ENCODE results near the gene BAIAP2.

Gene BAIAP2

GRCh38 chr17:81036197-81036941, 1.4 kb downstream of the BAIAP2 start:
- in situ Hi-C loops (cut with MboI; ENCODE audit: low sequenced_read_pairs): no loop called here

- in situ Hi-C loops (cut with MboI; ENCODE audit: low sequenced_read_pairs): no loop called here
Measured at GRCh38 chr17:81037026-81037797, 2.3 kb downstream of the BAIAP2 start.

DNA sequence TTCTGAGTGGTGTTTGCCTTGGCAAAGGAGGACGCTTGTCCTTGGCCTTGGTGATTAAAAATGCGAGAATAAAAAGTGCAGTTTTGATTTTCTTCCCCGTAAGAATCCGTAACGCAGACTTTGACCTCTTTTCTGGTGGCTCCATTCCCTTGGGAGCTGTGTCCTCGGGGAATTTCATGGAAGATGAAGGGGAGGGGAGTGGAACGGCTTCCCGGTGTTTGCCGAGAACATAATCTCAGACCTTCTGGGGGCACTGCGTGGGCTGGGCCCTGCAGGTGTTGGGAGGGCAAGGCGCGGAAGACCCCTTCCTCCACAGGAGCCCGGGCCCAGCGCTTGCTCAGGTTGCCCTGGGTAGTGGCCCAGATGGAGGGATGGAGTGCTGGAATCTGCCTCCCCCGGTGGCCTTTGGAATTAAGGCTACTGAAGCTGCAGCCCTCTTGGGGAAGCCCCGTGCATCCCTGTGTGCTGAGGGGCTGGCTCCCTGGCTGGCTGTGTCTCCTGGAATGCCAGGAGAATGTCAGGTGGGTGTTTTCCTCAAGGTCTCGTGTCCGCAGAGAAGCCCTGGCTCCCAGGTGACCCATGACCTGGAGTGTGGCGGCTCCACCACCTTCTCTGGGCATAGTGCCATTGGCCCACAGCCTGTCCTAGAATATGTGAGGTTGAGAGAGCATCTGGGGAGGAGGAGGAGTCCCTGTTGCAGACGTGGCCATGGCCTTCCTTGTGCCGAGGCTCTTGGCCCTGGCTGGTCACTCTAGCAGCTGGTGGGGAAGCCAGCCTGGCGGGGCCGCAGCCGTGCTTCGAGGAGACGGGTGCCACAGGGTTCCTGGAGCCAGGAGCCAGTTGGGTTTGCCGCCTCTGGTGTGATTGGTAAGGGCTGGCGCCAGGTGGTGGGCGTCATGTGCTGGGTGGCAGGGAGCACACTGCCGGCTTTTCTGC, 3.1 kb downstream of the BAIAP2 start:
- in situ Hi-C loops (cut with MboI; ENCODE audit: low sequenced_read_pairs): no loop called here

GRCh38 chr17:81039096-81039495, 4.1 kb downstream of the BAIAP2 start:
- in situ Hi-C loops (cut with MboI; ENCODE audit: low sequenced_read_pairs): no loop called here

DNA sequence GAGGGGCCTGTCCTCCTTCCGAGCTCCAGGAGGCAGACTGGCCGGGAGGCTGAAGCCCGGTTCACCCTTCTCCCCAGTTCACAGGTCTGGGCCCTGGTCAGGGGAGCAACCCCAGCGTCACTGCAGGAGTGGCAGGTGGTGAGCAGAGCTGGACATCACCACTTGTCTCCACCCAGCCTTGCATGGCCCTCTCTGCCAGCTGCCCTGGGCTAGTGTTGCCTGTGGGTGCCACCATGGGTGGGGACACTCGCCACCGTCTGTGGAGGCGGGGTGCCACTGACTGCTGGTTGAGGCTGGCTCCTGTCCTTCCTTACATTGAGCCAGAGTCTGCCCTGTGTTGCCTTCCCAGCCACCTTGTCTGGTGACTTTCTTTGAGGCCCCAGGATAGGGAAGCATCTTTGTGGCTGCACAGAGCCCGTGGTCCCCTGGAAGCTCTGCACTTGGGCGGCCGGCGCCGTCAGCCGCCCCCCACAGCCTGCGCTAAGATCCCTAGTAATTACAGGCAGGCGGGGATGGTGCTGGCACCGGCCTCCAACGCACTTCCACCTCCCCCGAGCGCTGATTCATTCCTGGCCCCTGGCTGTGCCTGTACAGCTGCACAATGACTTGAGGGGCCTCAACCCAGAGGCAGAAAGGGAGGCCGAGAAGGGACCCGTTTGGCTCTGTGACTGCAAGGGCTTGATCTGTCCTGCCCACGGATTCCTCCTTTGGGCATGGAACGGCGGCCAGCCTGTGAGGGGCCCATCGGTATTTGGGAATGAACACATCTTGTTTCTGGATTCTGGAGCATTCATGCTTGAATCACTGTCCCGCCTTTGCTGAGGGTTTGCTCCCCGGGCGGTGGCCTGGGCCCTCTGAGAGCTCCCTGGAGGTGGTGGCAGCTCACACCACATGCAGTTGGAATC, 5.2 kb downstream of the BAIAP2 start:
- in situ Hi-C loops (cut with MboI; ENCODE audit: low sequenced_read_pairs): no loop called here

GRCh38 chr17:81040791-81041337, 5.9 kb downstream of the BAIAP2 start:
- in situ Hi-C loops (cut with MboI; ENCODE audit: low sequenced_read_pairs): no loop called here

GRCh38 chr17:81042606-81043005, 7.7 kb downstream of the BAIAP2 start:
- in situ Hi-C loops (cut with MboI; ENCODE audit: low sequenced_read_pairs): no loop called here

- in situ Hi-C loops (cut with MboI; ENCODE audit: low sequenced_read_pairs): no loop called here
Measured at GRCh38 chr17:81043319-81043724, 8.4 kb downstream of the BAIAP2 start.

DNA sequence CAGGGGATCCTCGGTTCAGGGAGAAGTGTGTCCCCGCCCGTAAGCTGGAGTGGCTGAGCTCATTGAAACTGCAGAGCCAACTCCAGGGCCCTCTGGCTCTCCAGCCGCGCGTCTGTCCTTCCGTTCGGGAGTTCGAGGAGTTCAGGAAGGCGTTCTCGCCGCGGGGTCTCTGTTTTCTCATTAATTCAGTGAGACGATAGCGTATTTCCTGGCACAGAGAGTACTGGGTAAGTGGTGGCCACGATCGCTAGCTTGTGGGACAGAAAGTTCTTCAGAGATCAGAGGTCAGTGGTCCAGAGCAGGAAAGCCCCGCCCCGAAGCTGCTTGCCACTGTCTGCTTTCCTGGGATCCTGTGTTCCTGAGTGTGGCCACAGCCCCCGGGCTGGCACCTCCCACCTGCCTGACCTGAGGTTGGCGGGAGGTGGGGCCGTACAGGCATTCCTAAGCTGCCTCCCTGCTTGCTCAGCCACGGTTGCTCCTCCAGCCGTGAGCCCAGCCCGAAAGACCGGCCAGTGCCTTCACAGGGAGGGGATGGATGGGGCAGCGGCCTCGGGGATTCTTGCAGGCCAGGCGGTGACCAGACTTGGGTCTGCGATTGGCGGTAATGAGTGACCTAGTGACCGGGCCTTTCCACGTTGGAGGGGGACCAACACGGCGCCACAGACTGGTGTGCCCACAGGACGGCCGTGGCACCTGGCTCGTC, 8.9 kb downstream of the BAIAP2 start:
- in situ Hi-C loops (cut with MboI; ENCODE audit: low sequenced_read_pairs): no loop called here

DNA sequence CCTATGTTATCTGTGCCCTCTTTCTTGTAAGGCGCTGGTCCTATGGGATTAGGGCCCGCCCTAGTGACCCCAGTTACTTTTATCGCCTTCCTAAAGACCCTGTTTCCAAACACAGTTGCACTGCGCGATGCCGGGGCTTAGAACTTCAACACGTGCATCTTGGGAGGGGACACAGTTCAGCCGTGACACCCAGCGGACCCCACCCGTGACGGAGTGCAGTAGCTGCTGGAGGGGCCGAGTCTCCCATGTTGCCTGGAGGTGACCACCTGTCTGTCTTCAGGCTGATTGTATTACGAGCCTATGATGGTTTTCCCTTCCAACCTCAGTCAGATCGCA, 9.4 kb downstream of the BAIAP2 start:
- in situ Hi-C loops (cut with MboI; ENCODE audit: low sequenced_read_pairs): no loop called here

DNA sequence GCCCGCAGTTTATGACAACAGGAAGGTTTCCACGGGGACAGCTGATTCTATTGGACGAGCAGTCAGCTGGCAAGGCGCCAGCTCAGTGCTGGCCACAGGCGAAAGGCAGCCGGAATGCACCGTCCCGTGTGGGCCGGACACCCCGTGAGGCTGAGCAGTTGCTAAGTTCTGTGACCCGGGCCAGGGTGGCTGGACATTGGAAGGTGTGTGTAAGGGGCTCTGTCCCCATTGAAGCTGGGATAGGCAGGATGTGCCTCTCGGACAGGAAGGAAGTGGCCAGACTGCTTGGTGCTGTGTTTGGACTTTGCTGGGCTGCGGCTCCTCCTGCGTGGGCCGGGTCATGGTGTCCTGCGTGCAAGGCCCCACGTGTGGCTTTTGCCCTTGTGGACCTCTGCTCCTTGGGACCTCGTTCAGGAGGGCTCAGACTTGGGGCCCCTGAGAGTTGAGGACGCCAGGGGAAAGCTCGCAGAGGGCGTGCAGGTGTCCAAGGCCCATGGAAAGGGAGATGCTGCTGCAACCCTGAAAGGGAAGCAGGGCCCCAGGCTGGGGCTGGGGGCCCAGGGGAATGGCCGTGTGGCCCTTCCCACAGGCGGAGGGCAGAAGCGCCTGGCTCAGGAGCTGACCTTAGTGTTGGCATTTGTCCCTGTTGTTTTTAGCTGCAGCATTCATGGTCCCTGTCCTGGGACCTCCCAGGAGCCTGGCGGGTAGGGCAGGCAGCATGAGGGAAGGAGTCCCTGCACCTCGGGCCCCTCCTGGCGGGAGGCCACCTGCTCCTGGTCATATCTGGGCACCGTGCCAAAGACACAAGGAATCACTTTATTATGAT, 10.0 kb downstream of the BAIAP2 start:
- in situ Hi-C loops (cut with MboI; ENCODE audit: low sequenced_read_pairs): no loop called here

- in situ Hi-C loops (cut with MboI; ENCODE audit: low sequenced_read_pairs): no loop called here
Measured at GRCh38 chr17:81045590-81046095, 10.7 kb downstream of the BAIAP2 start.

GRCh38 chr17:81046132-81046769, 11.3 kb downstream of the BAIAP2 start:
- in situ Hi-C loops (cut with MboI; ENCODE audit: low sequenced_read_pairs): no loop called here

DNA sequence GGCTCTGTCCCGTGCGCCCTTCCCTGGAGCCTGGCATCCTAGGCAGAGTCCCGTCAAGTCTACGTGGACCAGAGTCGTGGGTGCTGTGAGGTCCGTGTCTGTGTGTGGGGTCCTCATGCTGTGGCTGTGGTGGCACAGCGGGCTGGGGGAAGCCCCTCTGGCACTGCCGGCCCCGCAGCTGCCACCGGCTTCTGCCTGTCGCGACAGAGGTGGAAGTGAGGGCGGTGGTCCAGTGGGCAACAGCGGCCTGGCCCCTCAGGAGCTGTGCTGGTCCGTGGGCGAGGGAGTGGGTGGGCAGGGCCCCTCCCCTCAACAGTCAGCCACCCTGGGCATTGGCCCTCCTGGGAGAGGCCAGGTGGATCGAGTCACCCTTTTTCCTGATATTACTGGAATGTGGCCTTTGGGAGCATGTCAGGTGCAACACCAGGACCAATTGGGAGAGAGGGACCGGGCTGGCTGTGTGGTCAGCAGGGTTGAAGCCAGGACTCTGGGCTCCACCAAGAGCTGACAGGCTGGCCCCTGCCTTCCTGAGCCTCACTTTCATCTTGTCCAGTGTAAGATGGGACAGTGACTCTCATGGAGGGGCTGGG, 11.9 kb downstream of the BAIAP2 start:
- in situ Hi-C loops (cut with MboI; ENCODE audit: low sequenced_read_pairs): no loop called here

GRCh38 chr17:81048827-81049371, 13.9 kb downstream of the BAIAP2 start:
- in situ Hi-C loops (cut with MboI; ENCODE audit: low sequenced_read_pairs): no loop called here

GRCh38 chr17:81049372-81049911, 14.5 kb downstream of the BAIAP2 start:
- in situ Hi-C loops (cut with MboI; ENCODE audit: low sequenced_read_pairs): no loop called here

DNA sequence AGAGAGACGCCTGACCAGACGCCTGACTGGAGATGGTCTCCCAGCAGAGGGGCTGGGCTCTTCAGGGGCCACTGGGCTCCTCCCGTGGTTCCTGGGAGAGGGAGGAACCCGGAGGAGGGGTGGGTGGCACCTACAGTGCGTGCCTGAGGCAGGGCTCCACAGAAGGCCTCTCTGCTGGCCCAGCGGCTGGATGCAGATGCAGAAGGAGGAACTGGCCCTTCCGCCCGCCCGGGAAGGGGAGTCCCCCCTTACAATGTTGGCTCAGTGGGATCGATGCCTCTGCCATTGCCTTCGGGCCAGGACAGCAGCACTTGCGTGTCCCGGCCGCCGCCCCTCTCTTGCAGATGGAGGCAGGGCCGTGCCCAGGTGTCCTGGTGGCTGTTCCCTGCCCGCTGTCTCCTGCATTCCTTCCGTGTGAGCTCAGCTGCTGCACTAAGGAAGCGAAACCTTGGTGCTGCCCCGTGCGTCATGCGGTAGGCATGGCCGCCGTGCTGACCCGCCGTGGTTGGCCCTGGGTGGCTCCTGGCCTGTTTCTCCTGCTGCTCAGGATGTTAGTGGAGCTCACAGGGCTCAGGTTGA, 15.1 kb downstream of the BAIAP2 start:
- in situ Hi-C loops (cut with MboI; ENCODE audit: low sequenced_read_pairs): no loop called here
